HepG2 (cell line): ENCODE results near the gene C10orf90. TPM values are rescaled to one million over a fixed set of nuclear protein-coding genes. Genes with fewer than 3 reads are reported as not detected.

ENCODE experiments used
- ATAC-seq: fragments of 200-7000 bp; cut with Tn5 transposase; 3 replicates; pipeline ENCODE4 v1.9.1; 2020; ENCODE audit warnings: mild to moderate bottlenecking, moderate library complexity
- BruUV-seq: library from RNA; stranded (reverse); fragments of 400-500 nt; replicated peaks from 2 replicates; lab custom pipeline; 2021; lab: Mats Ljungman, UMichigan
- CTCF ChIA-PET: fragments of 300-600 bp; formaldehyde crosslinking; extraction: SDS; loops from one replicate; lab custom pipeline; 2021; ENCODE audit warnings: low total read pairs, inconsistent platforms, low intra/inter-chr PET ratio; lab: Yijun Ruan, JAX
- POLR2A ChIA-PET: fragments of 350-600 bp; sonication (Branson Sonifier 250); formaldehyde crosslinking; loops from one replicate; lab custom pipeline; 2020; ENCODE audit warnings: antibody characterized with exemption, inconsistent platforms; lab: Yijun Ruan, JAX
- DNase-seq: peaks from one replicate; pipeline ENCODE4 v3.0.0-alpha.2; 2015; ENCODE audit warnings: low spot score
- FAIRE-seq: peaks from 3 replicates; lab custom pipeline; 2011; peaks lifted over from hg19 to GRCh38; lab: Jason Lieb, UNC
- H2AFZ ChIP-seq: one replicate; pipeline ENCODE4 v1.6.1; 2011; ENCODE audit warnings: low read length, inconsistent platforms
- H3K27ac ChIP-seq: fragments of 300-600 bp; 3 replicates; pipeline ENCODE4 v1.8.0; 2011; ENCODE audit warnings: mixed run types, mild to moderate bottlenecking, mixed read lengths, low read length, inconsistent platforms; ENCODE audit not compliant: insufficient read depth; ENCODE audit errors: extremely low read length
- H3K27me3 ChIP-seq, 2 experiments: fragments of 200-600 bp in 1 of 2; 2 replicates in 1 of 2; 3 replicates in 1 of 2; pipeline versions ENCODE4 v1.6.0 to v1.8.0; 2011; ENCODE audit warnings: low read length in 2 of 2, mild to moderate bottlenecking in 2 of 2, moderate library complexity in 2 of 2, inconsistent platforms in 1 of 2; ENCODE audit not compliant: insufficient read depth in 2 of 2, control insufficient read depth in 1 of 2
- H3K36me3 ChIP-seq, 2 experiments: fragments of 200-600 bp in 1 of 2; replicated peaks in 1 of 2; 2 replicates in 1 of 2; 3 replicates in 1 of 2; pipeline versions ENCODE4 v1.5.1 to v1.8.0; 2011; ENCODE audit warnings: low read length in 2 of 2, inconsistent platforms in 1 of 2; ENCODE audit not compliant: insufficient read depth in 2 of 2, control insufficient read depth in 1 of 2
- H3K4me1 ChIP-seq: 2 replicates; pipeline ENCODE4 v1.5.1; 2012; ENCODE audit warnings: low read length, inconsistent platforms; ENCODE audit not compliant: insufficient read depth
- H3K4me2 ChIP-seq: 2 replicates; pipeline ENCODE4 v1.6.0; 2011; ENCODE audit warnings: low read depth, low read length, inconsistent platforms
- H3K4me3 ChIP-seq, 3 experiments: fragments of 200-600 bp in 1 of 3; sonication (generic), shearing (Covaris generic) in 1 of 3; replicated peaks in 1 of 3; 2 replicates each; pipeline ENCODE4 v1.5.1; 2011 to 2016; ENCODE audit warnings: low read length in 3 of 3, inconsistent platforms in 2 of 3, low read depth in 2 of 3, mild to moderate bottlenecking in 2 of 3, control low read depth in 1 of 3, mixed read lengths in 1 of 3; ENCODE audit not compliant: insufficient read depth in 1 of 3
- H3K79me2 ChIP-seq: one replicate; pipeline ENCODE4 v1.6.1; 2011; ENCODE audit warnings: low read length, inconsistent platforms; ENCODE audit not compliant: insufficient read depth
- H3K9ac ChIP-seq: 2 replicates; pipeline ENCODE4 v1.6.0; 2011; ENCODE audit warnings: mild to moderate bottlenecking, low read depth, low read length, inconsistent platforms; ENCODE audit not compliant: insufficient read depth
- H3K9me3 ChIP-seq: 2 replicates; pipeline ENCODE4 v1.5.1; 2012; ENCODE audit warnings: mild to moderate bottlenecking, low read length
- H4K20me1 ChIP-seq: 2 replicates; pipeline ENCODE4 v1.6.0; 2011; ENCODE audit warnings: inconsistent platforms, mild to moderate bottlenecking, low read length, moderate library complexity; ENCODE audit not compliant: insufficient read depth
- BCL6 ChIP-seq: IDR thresholded peaks from 2 replicates; pipeline ENCODE4 v1.6.1; 2016; ENCODE audit warnings: missing genetic modification reagents, missing compliant biosample characterization
- MEIS1 ChIP-seq: sonication (generic); formaldehyde crosslinking; IDR thresholded peaks from 2 replicates; pipeline ENCODE4 v1.9.0; 2021; ENCODE audit warnings: mild to moderate bottlenecking, missing genetic modification reagents, moderate library complexity, borderline replicate concordance
- MEIS2 ChIP-seq: sonication (generic); formaldehyde crosslinking; IDR thresholded peaks from 2 replicates; pipeline ENCODE4 v1.9.0; 2021; ENCODE audit warnings: mild to moderate bottlenecking, missing genetic modification reagents
- POGZ ChIP-seq: sonication (generic); formaldehyde crosslinking; IDR thresholded peaks from 2 replicates; pipeline ENCODE4 v1.4.0; 2020; ENCODE audit warnings: mild to moderate bottlenecking, missing genetic modification reagents
- SMYD3 ChIP-seq: sonication (generic); formaldehyde crosslinking; IDR thresholded peaks from 2 replicates; pipeline ENCODE4 v1.8.1; 2023; ENCODE audit warnings: mild to moderate bottlenecking, missing genetic modification reagents
- THAP11 ChIP-seq: IDR thresholded peaks from 2 replicates; pipeline ENCODE4 v1.6.1; 2016; ENCODE audit warnings: missing biosample characterization, missing genetic modification reagents
- ZIK1 ChIP-seq: sonication (generic); formaldehyde crosslinking; IDR thresholded peaks from 2 replicates; pipeline ENCODE4 v1.5.0; 2020; ENCODE audit warnings: mild to moderate bottlenecking, low read depth, missing genetic modification reagents, borderline replicate concordance
- ZNF891 ChIP-seq: sonication (generic); formaldehyde crosslinking; IDR thresholded peaks from 2 replicates; pipeline ENCODE4 v1.5.0; 2020; ENCODE audit warnings: mild to moderate bottlenecking, missing genetic modification reagents
- WGBS: methylation state at CpG from one replicate; pipeline ENCODE4 v1.1.6; 2017; ENCODE audit warnings: low lambda C conversion rate; 5-methylcytosine and 5-hydroxymethylcytosine counted together
- in situ Hi-C: cut with HindIII; loops from 2 replicates; pipeline ENCODE4 v1.10.0; 2017; ENCODE audit warnings: low pct_unique_long_range_greater_than_20kb; ENCODE audit not compliant: extremely low pct_ligation_motif_present
- intact Hi-C: fragments of 100-400 bp; cut with micrococcal nuclease; formaldehyde crosslinking; loops from one replicate; pipeline ENCODE4 v1.10.0; 2022; ENCODE audit not compliant: unreplicated experiment
- polyA plus RNA-seq, 8 experiments: library from polyadenylated mRNA; depleted of rRNA in 3 of 8; stranded (reverse) in 7 of 8; unstranded in 1 of 8; fragments of >200 nt; fragmentation: Illumina TruSeq in 4 of 8; extraction: Trizol in 4 of 8; gene quantifications; 2 replicates each; pipeline versions ENCODE4 v1.2.1 to v1.2.3, GENCODE V29; 2011 to 2016; ENCODE audit warnings: low read depth in 4 of 8, missing spikeins in 1 of 8, mixed read lengths in 1 of 8; ENCODE audit not compliant: insufficient read depth in 1 of 8
- total RNA-seq, 5 experiments: library from RNA; depleted of rRNA; stranded (reverse); fragments of >200 nt; fragmentation: Illumina TruSeq; extraction: Trizol; gene quantifications; 2 replicates each; pipeline ENCODE4 v1.2.3, GENCODE V29; 2016; ENCODE audit warnings: low read depth in 1 of 5
- TF ChIP-seq, protein P1 (sequence below): sonication (generic); formaldehyde crosslinking; IDR thresholded peaks from 2 replicates; pipeline ENCODE4; 2020; ENCODE audit warnings: missing genetic modification reagents, mild to moderate bottlenecking, borderline replicate concordance

C10orf90 gene
- total and polyA plus RNA-seq, 2 of the 13 experiments (the other 11 are each of a cell fraction or from before 2014, with no cell fraction given), result not detected

DNA sequence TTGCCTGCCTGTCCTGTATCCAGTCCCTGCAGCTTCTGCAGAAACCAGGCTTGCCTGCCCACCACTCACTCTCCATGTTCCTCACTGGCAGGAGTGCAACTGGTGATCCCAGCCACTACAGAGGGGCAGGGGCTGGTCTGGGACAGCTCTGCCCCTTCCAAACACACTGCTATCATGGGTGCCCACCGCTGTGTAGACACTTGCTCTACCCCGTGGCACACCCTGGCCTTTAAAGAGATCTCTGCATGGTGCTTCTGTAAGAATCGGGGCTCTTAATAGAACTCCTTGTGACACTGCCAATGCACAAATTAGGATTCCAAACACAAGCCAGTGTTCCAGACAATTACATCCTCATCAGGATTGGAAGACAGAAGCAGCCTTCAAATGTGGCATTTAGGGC lies 41.7 kb downstream of the C10orf90 start:
- no peak for DNase-seq
- no peaks in the 10 kb centered on the region for H4K20me1 ChIP-seq
- no peak for TF ChIP-seq BCL6
- TF ChIP-seq THAP11 (CRISPR knock-in tag), result no peak
- no peak for TF ChIP-seq MEIS2 (CRISPR knock-in tag)
- no peak for TF ChIP-seq SMYD3 (CRISPR knock-in tag)
- TF ChIP-seq, protein P1, sequence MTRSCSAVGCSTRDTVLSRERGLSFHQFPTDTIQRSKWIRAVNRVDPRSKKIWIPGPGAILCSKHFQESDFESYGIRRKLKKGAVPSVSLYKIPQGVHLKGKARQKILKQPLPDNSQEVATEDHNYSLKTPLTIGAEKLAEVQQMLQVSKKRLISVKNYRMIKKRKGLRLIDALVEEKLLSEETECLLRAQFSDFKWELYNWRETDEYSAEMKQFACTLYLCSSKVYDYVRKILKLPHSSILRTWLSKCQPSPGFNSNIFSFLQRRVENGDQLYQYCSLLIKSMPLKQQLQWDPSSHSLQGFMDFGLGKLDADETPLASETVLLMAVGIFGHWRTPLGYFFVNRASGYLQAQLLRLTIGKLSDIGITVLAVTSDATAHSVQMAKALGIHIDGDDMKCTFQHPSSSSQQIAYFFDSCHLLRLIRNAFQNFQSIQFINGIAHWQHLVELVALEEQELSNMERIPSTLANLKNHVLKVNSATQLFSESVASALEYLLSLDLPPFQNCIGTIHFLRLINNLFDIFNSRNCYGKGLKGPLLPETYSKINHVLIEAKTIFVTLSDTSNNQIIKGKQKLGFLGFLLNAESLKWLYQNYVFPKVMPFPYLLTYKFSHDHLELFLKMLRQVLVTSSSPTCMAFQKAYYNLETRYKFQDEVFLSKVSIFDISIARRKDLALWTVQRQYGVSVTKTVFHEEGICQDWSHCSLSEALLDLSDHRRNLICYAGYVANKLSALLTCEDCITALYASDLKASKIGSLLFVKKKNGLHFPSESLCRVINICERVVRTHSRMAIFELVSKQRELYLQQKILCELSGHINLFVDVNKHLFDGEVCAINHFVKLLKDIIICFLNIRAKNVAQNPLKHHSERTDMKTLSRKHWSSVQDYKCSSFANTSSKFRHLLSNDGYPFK, result no peak
- no peak for TF ChIP-seq ZNF891 (CRISPR knock-in tag)
- no peak for TF ChIP-seq POGZ (CRISPR knock-in tag)
- no peak for TF ChIP-seq ZIK1 (CRISPR knock-in tag)
- TF ChIP-seq MEIS1 (CRISPR knock-in tag), result no peak
- TF ChIP-seq, all 625 proteins: peak for 0
- Histone ChIP-seq H3K27ac (no peak overlapping the region), H2AFZ (no peak overlapping the region), H3K4me3 (no peak overlapping the region), H3K4me2 (no peak overlapping the region), H3K27me3 (peaks cover 1 to 26% of the 10 kb centered on the region in 2 experiments; a peak in 4 of 5 replicates), H3K9ac (no peak overlapping the region), H3K4me1 (no peaks in the 10 kb centered on the region), H3K79me2 (no peaks in the 10 kb centered on the region), H3K36me3 (no peaks in the 10 kb centered on the region), H3K9me3 (no peaks in the 10 kb centered on the region)
- FAIRE-seq (no peak), ATAC-seq (no peak)
- ChIA-PET CTCF (no interaction called here), POLR2A (no interaction called here)
- intact Hi-C loops, result no loop called here
- no CpG with 5 or more reads among the region's 3 CpGs for WGBS
- in situ Hi-C loops, result no loop called here
- no TSS peak for BruUV-seq
